HuH-7 (cell line): ENCODE results near the gene CARD9.
A peak's percentile ranks its signal among the peaks of the same experiment; 100 is the strongest.

Source experiments
- DNase-seq: peaks from one replicate; pipeline ENCODE4 v3.0.0; 2011; ENCODE audit warnings: low spot score

Gene CARD9

GRCh38 chr9:136380381-136380780 is 6.9 kb upstream of the CARD9 start:
- no peak for DNase-seq

GRCh38 chr9:136379891-136380290 is 6.4 kb upstream of the CARD9 start:
- no peak for DNase-seq

GRCh38 chr9:136379401-136379800 is 5.9 kb upstream of the CARD9 start:
- no peak for DNase-seq

- no peak for DNase-seq
Measured at GRCh38 chr9:136379003-136379287, 5.5 kb upstream of the CARD9 start.

- no peak for DNase-seq
Measured at GRCh38 chr9:136378170-136379002, 4.9 kb upstream of the CARD9 start.

GRCh38 chr9:136377341-136378169 is 4.1 kb upstream of the CARD9 start:
- DNase-seq: no peak

GRCh38 chr9:136376457-136376856 is 3.0 kb upstream of the CARD9 start:
- no peak for DNase-seq

GRCh38 chr9:136375096-136375495 is 1.6 kb upstream of the CARD9 start:
- no peak for DNase-seq

GRCh38 chr9:136374183-136374575 is 710 bp upstream of the CARD9 start:
- no peak for DNase-seq

- DNase-seq: peak; percentile 93
Measured at GRCh38 chr9:136372561-136373299, 739 bp downstream of the CARD9 start.

- no peak for DNase-seq
Measured at GRCh38 chr9:136372006-136372405, 1.5 kb downstream of the CARD9 start.

- no peak for DNase-seq
Measured at GRCh38 chr9:136371533-136371880, 2.0 kb downstream of the CARD9 start.

GRCh38 chr9:136370687-136371532 is 2.6 kb downstream of the CARD9 start:
- no peak for DNase-seq

GRCh38 chr9:136370037-136370436 is 3.4 kb downstream of the CARD9 start:
- no peak for DNase-seq

- no peak for DNase-seq
Measured at GRCh38 chr9:136368190-136368589, 5.3 kb downstream of the CARD9 start.

- DNase-seq: no peak
Measured at GRCh38 chr9:136367296-136368145, 5.9 kb downstream of the CARD9 start.

- DNase-seq: no peak
Measured at GRCh38 chr9:136366826-136367225, 6.6 kb downstream of the CARD9 start.

GRCh38 chr9:136365775-136366222 is 7.7 kb downstream of the CARD9 start:
- DNase-seq: no peak

GRCh38 chr9:136364942-136365774 is 8.3 kb downstream of the CARD9 start:
- DNase-seq: no peak
